T-helper 2 cell treated with Interferon-gamma antibody and Interleukin-4, amounts not matched to agents 5 μg/mL and 100 μg/mL, for 36 hours (primary cell): ENCODE measurements around the gene GBGT1.
A peak's percentile ranks its signal among the peaks of the same experiment; 100 is the strongest.

ENCODE experiments used
- DNase-seq: peaks from one replicate; pipeline ENCODE4 v3.0.0; 2021; ENCODE audit warnings: low spot score
- H3K27ac Mint-ChIP-seq: one replicate; pipeline ENCODE4 v1.8.0; 2021; ENCODE audit warnings: mild to moderate bottlenecking, mixed read lengths
- H3K27me3 Mint-ChIP-seq: one replicate; pipeline ENCODE4 v1.8.0; 2021; ENCODE audit warnings: low read depth, mixed read lengths
- H3K36me3 Mint-ChIP-seq: one replicate; pipeline ENCODE4 v1.8.0; 2021; ENCODE audit warnings: low read depth, mixed read lengths
- H3K4me1 Mint-ChIP-seq: one replicate; pipeline ENCODE4 v1.8.0; 2021; ENCODE audit warnings: low read depth, mixed read lengths
- H3K4me3 Mint-ChIP-seq: one replicate; pipeline ENCODE4 v1.8.0; 2022; ENCODE audit warnings: mild to moderate bottlenecking, moderate library complexity, mixed read lengths
- H3K9me3 Mint-ChIP-seq: one replicate; pipeline ENCODE4 v1.8.0; 2021; ENCODE audit warnings: mixed read lengths

GBGT1 gene

GRCh38 chr9:133108794-133109641 lies 54.7 kb downstream of the GBGT1 start:
- no peak overlapping the region for H3K4me3 Mint-ChIP-seq
- H3K4me1 Mint-ChIP-seq: peaks cover 12% of the 10 kb centered on the region
- H3K27ac Mint-ChIP-seq: no peak overlapping the region
- H3K27me3 Mint-ChIP-seq: no peaks in the 10 kb centered on the region
- H3K9me3 Mint-ChIP-seq: no peaks in the 10 kb centered on the region
- no peak for DNase-seq
- H3K36me3 Mint-ChIP-seq: peaks cover 26% of the 10 kb centered on the region

GRCh38 chr9:133107961-133108793 lies 55.5 kb downstream of the GBGT1 start:
- H3K27ac Mint-ChIP-seq: no peak overlapping the region
- no peaks in the 10 kb centered on the region for H3K9me3 Mint-ChIP-seq
- DNase-seq: no peak
- H3K36me3 Mint-ChIP-seq: peaks cover 27% of the 10 kb centered on the region
- H3K27me3 Mint-ChIP-seq: no peaks in the 10 kb centered on the region
- peaks cover 5% of the 10 kb centered on the region for H3K4me1 Mint-ChIP-seq
- H3K4me3 Mint-ChIP-seq: no peak overlapping the region

GRCh38 chr9:133107245-133107722 lies 56.4 kb downstream of the GBGT1 start:
- Mint-ChIP-seq H3K27me3 (no peaks in the 10 kb centered on the region), H3K4me1 (peaks cover under 1% of the 10 kb centered on the region), H3K36me3 (peaks cover 32% of the 10 kb centered on the region), H3K9me3 (no peaks in the 10 kb centered on the region), H3K4me3 (no peak overlapping the region), H3K27ac (no peak overlapping the region)
- no peak for DNase-seq

GRCh38 chr9:133106511-133107244 lies 57.0 kb downstream of the GBGT1 start:
- Mint-ChIP-seq H3K36me3 (peaks cover 35% of the 10 kb centered on the region), H3K4me3 (no peak overlapping the region), H3K4me1 (no peaks in the 10 kb centered on the region), H3K27ac (peak overlapping the region; percentile 27), H3K27me3 (no peaks in the 10 kb centered on the region), H3K9me3 (no peaks in the 10 kb centered on the region)
- DNase-seq: no peak

GRCh38 chr9:133105461-133105770 lies 58.3 kb downstream of the GBGT1 start:
- H3K4me3 Mint-ChIP-seq: no peak overlapping the region
- no peaks in the 10 kb centered on the region for H3K4me1 Mint-ChIP-seq
- no peaks in the 10 kb centered on the region for H3K27me3 Mint-ChIP-seq
- no peaks in the 10 kb centered on the region for H3K9me3 Mint-ChIP-seq
- DNase-seq: no peak
- peaks cover 46% of the 10 kb centered on the region for H3K36me3 Mint-ChIP-seq
- no peak overlapping the region for H3K27ac Mint-ChIP-seq

GRCh38 chr9:133104718-133105460 lies 58.8 kb downstream of the GBGT1 start:
- H3K9me3 Mint-ChIP-seq: no peaks in the 10 kb centered on the region
- no peaks in the 10 kb centered on the region for H3K27me3 Mint-ChIP-seq
- peaks cover 44% of the 10 kb centered on the region for H3K36me3 Mint-ChIP-seq
- no peak overlapping the region for H3K4me3 Mint-ChIP-seq
- H3K27ac Mint-ChIP-seq: no peak overlapping the region
- no peaks in the 10 kb centered on the region for H3K4me1 Mint-ChIP-seq
- DNase-seq: no peak

GRCh38 chr9:133103987-133104505 lies 59.7 kb downstream of the GBGT1 start:
- no peaks in the 10 kb centered on the region for H3K9me3 Mint-ChIP-seq
- H3K27ac Mint-ChIP-seq: no peak overlapping the region
- no peaks in the 10 kb centered on the region for H3K27me3 Mint-ChIP-seq
- peaks cover 45% of the 10 kb centered on the region for H3K36me3 Mint-ChIP-seq
- no peak for DNase-seq
- H3K4me1 Mint-ChIP-seq: no peaks in the 10 kb centered on the region
- H3K4me3 Mint-ChIP-seq: no peak overlapping the region

- H3K27me3 Mint-ChIP-seq: no peaks in the 10 kb centered on the region
- peak overlapping the region; percentile 57 for H3K27ac Mint-ChIP-seq
- peaks cover 49% of the 10 kb centered on the region for H3K36me3 Mint-ChIP-seq
- no peaks in the 10 kb centered on the region for H3K4me1 Mint-ChIP-seq
- no peak overlapping the region for H3K4me3 Mint-ChIP-seq
- DNase-seq: no peak
- H3K9me3 Mint-ChIP-seq: no peaks in the 10 kb centered on the region
Observed at GRCh38 chr9:133103183-133103986, 60.3 kb downstream of the GBGT1 start.
